GM12878 (cell line): ENCODE measurements around the gene ABCC3. TPM values are rescaled to one million over a fixed set of nuclear protein-coding genes. Genes with fewer than 3 reads are reported as not detected.

Experiments used
- ATAC-seq: fragments of 200-7000 bp; cut with Tn5 transposase; 3 replicates; pipeline ENCODE4 v1.9.1; 2020; ENCODE audit warnings: mild to moderate bottlenecking, moderate library complexity
- BruUV-seq: library from RNA; stranded (reverse); fragments of 400-500 nt; replicated peaks from 2 replicates; lab custom pipeline; 2021; lab: Mats Ljungman, UMichigan
- CTCF ChIA-PET: fragments of 300-600 bp; sonication (Branson Sonifier 250); formaldehyde crosslinking; extraction: SDS; loops from one replicate; lab custom pipeline; 2021; ENCODE audit warnings: inconsistent platforms; lab: Yijun Ruan, JAX
- POLR2A ChIA-PET: fragments of 350-600 bp; formaldehyde crosslinking; extraction: SDS; loops from one replicate; lab custom pipeline; 2021; ENCODE audit warnings: inconsistent platforms; lab: Charles Lee
- RAD21 ChIA-PET: fragments of 300-600 bp; sonication (Branson Sonifier 250); formaldehyde crosslinking; loops from one replicate; lab custom pipeline; 2023; ENCODE audit warnings: antibody characterized with exemption; ENCODE audit not compliant: unreplicated experiment; lab: Charles Lee
- SMC1A ChIA-PET: fragments of 300-600 bp; sonication (Branson Sonifier 250); formaldehyde crosslinking; loops from one replicate; lab custom pipeline; 2023; ENCODE audit not compliant: unreplicated experiment, uncharacterized antibody; lab: Charles Lee
- DNase-seq: peaks from one replicate; pipeline ENCODE4 v3.0.0-alpha.2; 2011; ENCODE audit warnings: low read depth, low spot score
- FAIRE-seq: peaks from 3 replicates; lab custom pipeline; 2011; peaks lifted over from hg19 to GRCh38; lab: Jason Lieb, UNC
- H2AFZ ChIP-seq: 2 replicates; pipeline ENCODE4 v1.6.0; 2011; ENCODE audit warnings: low read depth, low read length, control low read depth; ENCODE audit not compliant: control insufficient read depth
- H3K27ac ChIP-seq: 2 replicates; pipeline ENCODE4 v1.5.1; 2011; ENCODE audit warnings: control low read depth; ENCODE audit not compliant: control insufficient read depth, insufficient read depth
- H3K27me3 ChIP-seq, 2 experiments: replicated peaks in 1 of 2; 2 replicates each; pipeline versions ENCODE4 v1.6.0 to v1.6.1; 2011; ENCODE audit warnings: low read length in 1 of 2; ENCODE audit not compliant: control insufficient read depth in 2 of 2, insufficient read depth in 2 of 2
- H3K36me3 ChIP-seq, 2 experiments: 2 replicates each; pipeline ENCODE4 v1.5.1; 2011; ENCODE audit warnings: low read length in 1 of 2; ENCODE audit not compliant: control insufficient read depth in 2 of 2, insufficient read depth in 2 of 2
- H3K4me1 ChIP-seq: 2 replicates; pipeline ENCODE4 v1.6.1; 2011; ENCODE audit warnings: mild to moderate bottlenecking, low read length, moderate library complexity, mixed read lengths; ENCODE audit not compliant: control insufficient read depth, insufficient read depth
- H3K4me2 ChIP-seq: 2 replicates; pipeline ENCODE4 v1.6.0; 2011; ENCODE audit warnings: control low read depth; ENCODE audit not compliant: control insufficient read depth, insufficient read depth
- H3K4me3 ChIP-seq: fragments of 200-600 bp; sonication (generic); 2 replicates; pipeline ENCODE4 v1.5.1; 2016
- H3K79me2 ChIP-seq: 2 replicates; pipeline ENCODE4 v1.6.0; 2011; ENCODE audit warnings: low read length; ENCODE audit not compliant: control insufficient read depth, insufficient read depth
- H3K9ac ChIP-seq: 2 replicates; pipeline ENCODE4 v1.8.0; 2011; ENCODE audit warnings: low read length, control low read depth, mixed read lengths; ENCODE audit not compliant: control insufficient read depth, insufficient read depth
- H3K9me3 ChIP-seq: replicated peaks from 3 replicates; pipeline ENCODE4 v1.5.1; 2011; ENCODE audit warnings: mild to moderate bottlenecking, low read length; ENCODE audit not compliant: control insufficient read depth, insufficient read depth
- H4K20me1 ChIP-seq: 2 replicates; pipeline ENCODE4 v1.6.0; 2011; ENCODE audit not compliant: control insufficient read depth, insufficient read depth
- ASH2L ChIP-seq: fragments of 300-600, 200-600 bp; sonication (generic); IDR thresholded peaks from 2 replicates; pipeline ENCODE4 v1.6.1; 2017; ENCODE audit warnings: low read depth, mild to moderate bottlenecking, borderline replicate concordance
- ATF3 ChIP-seq: IDR thresholded peaks from 2 replicates; pipeline ENCODE4 v1.6.1; 2011; ENCODE audit warnings: low read depth, mild to moderate bottlenecking, low read length, moderate library complexity, borderline replicate concordance; ENCODE audit errors: extremely low read depth
- CUX1 ChIP-seq: IDR thresholded peaks from 2 replicates; pipeline ENCODE4 v1.6.1; 2012; ENCODE audit warnings: improper control_type of control experiment, low read depth, low read length; ENCODE audit not compliant: insufficient replicate concordance
- JUNB ChIP-seq: IDR thresholded peaks from 2 replicates; pipeline ENCODE4 v1.6.1; 2016; ENCODE audit warnings: antibody characterized with exemption, mild to moderate bottlenecking
- NBN ChIP-seq: fragments of 450-650 bp; IDR thresholded peaks from 2 replicates; pipeline ENCODE4 v1.6.1; 2016
- PRDM15 ChIP-seq: fragments of 450-650 bp; formaldehyde crosslinking; IDR thresholded peaks from 2 replicates; pipeline ENCODE4 v1.4.0; 2020; ENCODE audit warnings: mild to moderate bottlenecking, moderate library complexity
- TCF12 ChIP-seq: IDR thresholded peaks from 2 replicates; pipeline ENCODE4 v1.6.1; 2011; ENCODE audit warnings: low read depth, mild to moderate bottlenecking, low read length
- ZBTB4 ChIP-seq: fragments of 450-650 bp; formaldehyde crosslinking; IDR thresholded peaks from 2 replicates; pipeline ENCODE4 v1.4.0; 2022; ENCODE audit warnings: mild to moderate bottlenecking, moderate library complexity
- ZNF384 ChIP-seq: IDR thresholded peaks from 2 replicates; pipeline ENCODE4 v1.6.1; 2012; ENCODE audit warnings: low read depth, mild to moderate bottlenecking, low read length, improper control_type of control experiment, borderline replicate concordance
- WGBS: methylation state at CpG from one replicate; pipeline ENCODE4 v1.1.6; 2016; ENCODE audit warnings: low lambda C conversion rate; ENCODE audit not compliant: insufficient replicate concordance, insufficient coverage; ENCODE audit errors: missing lambda C conversion rate; 5-methylcytosine and 5-hydroxymethylcytosine counted together
- in situ Hi-C: fragments of 300-500 bp; cut with MboI; formaldehyde crosslinking; loops from 9 replicates; pipeline ENCODE4 v1.14.3; 2018; ENCODE audit warnings: mixed read lengths
- intact Hi-C: fragments of 100-400 bp; cut with micrococcal nuclease; formaldehyde crosslinking; loops from one replicate; pipeline ENCODE4 v1.14.2; 2022; ENCODE audit not compliant: unreplicated experiment
- polyA plus RNA-seq, 11 experiments: library from polyadenylated mRNA; depleted of rRNA in 4 of 11; unstranded in 6 of 11; stranded (reverse) in 5 of 11; fragments of >200 nt; fragmentation: Nextera tagmentation in 4 of 11; fragmentation: Illumina TruSeq in 1 of 11; extraction: Ambion mirVana in 4 of 11; extraction: Trizol in 1 of 11; gene quantifications; 1 replicate in 1 of 11; 2 replicates in 10 of 11; pipeline versions ENCODE4 v1.2.1 to v1.2.3, GENCODE V29; 2011 to 2016; ENCODE audit warnings: inconsistent platforms in 2 of 11, missing spikeins in 2 of 11, low read depth in 1 of 11
- total RNA-seq, 4 experiments: library from RNA; depleted of rRNA in 3 of 4; stranded (reverse); fragments of >200 nt in 3 of 4; fragmentation: Illumina TruSeq in 1 of 4; extraction: Trizol in 1 of 4; gene quantifications; 2 replicates each; pipeline versions ENCODE4 v1.2.1 to v1.2.3, GENCODE V29; 2013 to 2021
- TF ChIP-seq, protein P1 (sequence below): IDR thresholded peaks from 2 replicates; pipeline ENCODE4 v1.6.1; 2012; ENCODE audit warnings: low read depth, low read length, improper control_type of control experiment

ABCC3 gene
- total and polyA plus RNA-seq, 10 of the 15 experiments (the other 5 are each of a cell fraction or from before 2014, with no cell fraction given): 0.21 to 2.3 (median 0.71) TPM; not detected in 6

GRCh38 chr17:50689251-50689650 lies 54.6 kb downstream of the ABCC3 start:
- ChIA-PET CTCF (no interaction called here), POLR2A (no interaction called here), SMC1A (no interaction called here), RAD21 (no interaction called here)
- WGBS: 73% methylated on average over 4 of the region's 4 CpGs
- H3K9me3 ChIP-seq: no peaks in the 10 kb centered on the region
- no TSS peak for BruUV-seq
- in situ Hi-C loops (no loop called here), intact Hi-C loops (no loop called here)
- H4K20me1 ChIP-seq: no peaks in the 10 kb centered on the region
- H3K27ac ChIP-seq: no peak overlapping the region
- H3K4me3 ChIP-seq: no peak overlapping the region
- H3K79me2 ChIP-seq: no peaks in the 10 kb centered on the region
- no peak overlapping the region for H2AFZ ChIP-seq
- no peaks in the 10 kb centered on the region for H3K27me3 ChIP-seq
- no peak overlapping the region for H3K9ac ChIP-seq
- ATAC-seq (no peak), DNase-seq (no peak), FAIRE-seq (no peak)
- H3K4me1 ChIP-seq: no peaks in the 10 kb centered on the region
- peaks cover 2 to 3% of the 10 kb centered on the region in 2 experiments; a peak in 3 of 4 replicates for H3K36me3 ChIP-seq
- H3K4me2 ChIP-seq: no peak overlapping the region
- TF ChIP-seq ATF3 (no peak), JUNB (no peak), TCF12 (no peak), ZNF384 (no peak), ZBTB4 (no peak), PRDM15 (CRISPR knock-in tag) (no peak), NBN (no peak), ASH2L (no peak), CUX1 (no peak)
- TF ChIP-seq, protein P1, sequence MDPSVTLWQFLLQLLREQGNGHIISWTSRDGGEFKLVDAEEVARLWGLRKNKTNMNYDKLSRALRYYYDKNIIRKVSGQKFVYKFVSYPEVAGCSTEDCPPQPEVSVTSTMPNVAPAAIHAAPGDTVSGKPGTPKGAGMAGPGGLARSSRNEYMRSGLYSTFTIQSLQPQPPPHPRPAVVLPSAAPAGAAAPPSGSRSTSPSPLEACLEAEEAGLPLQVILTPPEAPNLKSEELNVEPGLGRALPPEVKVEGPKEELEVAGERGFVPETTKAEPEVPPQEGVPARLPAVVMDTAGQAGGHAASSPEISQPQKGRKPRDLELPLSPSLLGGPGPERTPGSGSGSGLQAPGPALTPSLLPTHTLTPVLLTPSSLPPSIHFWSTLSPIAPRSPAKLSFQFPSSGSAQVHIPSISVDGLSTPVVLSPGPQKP: no peak
